Endothelial cell of hepatic sinusoid (primary cell): ENCODE measurements around the gene CITED1.

Source experiments
- in situ Hi-C: cut with HindIII; loops from 2 replicates; pipeline ENCODE4 v1.10.0; 2017; ENCODE audit warnings: low sequenced_read_pairs

CITED1 gene

DNA sequence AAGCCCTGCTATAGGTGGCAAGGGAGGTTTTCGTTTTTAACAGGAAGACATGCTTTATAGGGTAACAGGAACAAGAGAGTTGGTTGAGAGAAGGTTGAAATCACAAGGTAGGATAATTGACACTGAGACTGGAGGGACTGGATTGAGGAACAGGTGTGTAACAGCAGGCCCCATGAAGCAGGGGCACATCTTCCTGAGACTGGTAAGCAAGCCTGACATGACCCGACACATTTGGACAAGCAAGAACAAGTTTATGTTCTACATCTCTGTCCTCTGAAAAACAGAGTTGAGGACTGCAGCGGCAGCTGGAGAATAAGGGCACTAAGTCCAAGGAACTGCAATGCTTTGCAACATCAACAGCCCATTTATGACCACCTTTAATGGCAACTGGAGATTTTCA is 33.9 kb downstream of the CITED1 start:
- in situ Hi-C loops = no loop called here

DNA sequence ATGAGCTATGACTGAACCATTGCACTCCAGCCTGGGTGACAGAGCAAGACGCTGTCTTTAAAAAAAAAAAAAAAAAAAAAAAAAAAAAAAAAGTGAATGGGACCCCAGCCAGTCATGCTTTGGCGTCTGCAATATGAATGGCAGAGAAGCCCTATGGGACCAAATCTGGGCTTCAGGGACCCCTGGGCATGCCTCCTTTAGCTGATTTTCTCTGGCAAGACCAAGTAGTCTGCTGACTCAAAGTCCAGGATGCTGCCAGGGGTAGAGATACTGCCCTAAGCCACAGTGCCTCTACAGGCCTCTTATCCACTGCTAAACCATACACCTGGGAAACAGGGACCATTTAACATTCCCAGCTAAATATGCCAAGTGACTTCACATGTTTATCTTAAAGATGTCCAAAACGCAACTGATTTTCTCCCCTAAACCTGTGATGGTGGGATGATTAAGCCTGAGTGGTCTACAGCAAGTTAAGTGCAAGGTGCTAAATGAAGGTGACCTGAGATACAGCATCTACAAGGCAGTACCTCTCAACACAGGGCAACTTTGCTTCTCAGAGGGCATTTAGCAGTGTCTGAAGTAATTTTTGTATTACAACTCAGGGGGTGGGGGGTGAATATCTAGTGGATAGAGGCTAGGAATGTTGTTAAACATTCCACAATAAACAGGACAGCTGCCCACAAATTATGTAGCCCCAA is 34.5 kb downstream of the CITED1 start:
- in situ Hi-C loops = no loop called here

DNA sequence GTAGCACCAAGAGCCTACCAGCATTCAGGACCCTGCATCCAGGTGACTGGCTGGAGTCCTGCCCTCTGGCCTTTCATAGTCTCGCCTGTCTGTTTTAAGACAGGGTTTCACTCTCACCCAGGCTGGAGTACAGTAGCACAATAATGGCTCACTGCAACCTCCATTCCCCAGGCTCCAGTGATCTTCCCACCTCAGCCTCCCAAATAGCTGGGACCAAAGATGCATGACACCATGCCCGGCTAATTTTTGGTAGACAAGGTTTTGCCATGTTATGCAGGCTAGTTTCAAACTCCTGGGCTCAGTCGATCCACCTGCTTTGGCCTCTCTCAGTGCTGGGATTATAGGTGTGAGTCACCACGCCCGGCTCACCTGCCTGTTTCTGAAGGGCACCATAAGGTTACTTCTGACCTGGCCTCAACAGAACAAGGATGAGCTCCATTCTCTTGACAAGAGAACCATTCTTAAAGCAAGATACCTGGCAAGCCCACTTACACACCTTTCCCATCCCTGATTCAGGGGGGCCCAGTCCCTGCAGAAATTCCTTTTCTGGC is 35.3 kb downstream of the CITED1 start:
- in situ Hi-C loops = no loop called here

DNA sequence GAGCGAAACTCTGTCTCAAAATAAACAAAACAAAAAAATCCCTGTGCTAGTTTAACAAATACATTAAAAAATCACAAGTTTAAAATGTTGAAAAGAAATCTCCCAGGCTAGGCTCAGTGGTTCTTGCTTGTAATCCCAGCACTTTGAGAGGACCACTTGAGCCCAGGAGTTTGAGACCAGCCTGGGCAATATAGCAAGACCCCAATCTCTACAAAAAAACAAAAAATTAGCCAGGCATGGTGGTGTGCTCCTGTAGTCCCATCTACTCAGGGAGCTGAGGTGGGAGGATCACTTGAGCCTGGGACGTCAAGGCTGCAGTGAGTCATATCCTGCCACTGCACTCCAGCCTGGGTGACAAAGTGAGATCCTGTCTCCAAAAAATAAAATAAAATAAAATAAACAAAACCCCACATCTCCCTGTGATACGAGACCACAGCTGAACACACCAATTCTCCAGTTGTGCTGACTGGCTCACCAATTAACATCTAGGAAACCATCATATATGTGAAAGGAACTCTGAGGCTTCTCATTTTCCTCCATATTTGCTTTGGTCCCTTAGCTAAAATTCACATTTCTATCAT is 36.0 kb downstream of the CITED1 start:
- in situ Hi-C loops = no loop called here

DNA sequence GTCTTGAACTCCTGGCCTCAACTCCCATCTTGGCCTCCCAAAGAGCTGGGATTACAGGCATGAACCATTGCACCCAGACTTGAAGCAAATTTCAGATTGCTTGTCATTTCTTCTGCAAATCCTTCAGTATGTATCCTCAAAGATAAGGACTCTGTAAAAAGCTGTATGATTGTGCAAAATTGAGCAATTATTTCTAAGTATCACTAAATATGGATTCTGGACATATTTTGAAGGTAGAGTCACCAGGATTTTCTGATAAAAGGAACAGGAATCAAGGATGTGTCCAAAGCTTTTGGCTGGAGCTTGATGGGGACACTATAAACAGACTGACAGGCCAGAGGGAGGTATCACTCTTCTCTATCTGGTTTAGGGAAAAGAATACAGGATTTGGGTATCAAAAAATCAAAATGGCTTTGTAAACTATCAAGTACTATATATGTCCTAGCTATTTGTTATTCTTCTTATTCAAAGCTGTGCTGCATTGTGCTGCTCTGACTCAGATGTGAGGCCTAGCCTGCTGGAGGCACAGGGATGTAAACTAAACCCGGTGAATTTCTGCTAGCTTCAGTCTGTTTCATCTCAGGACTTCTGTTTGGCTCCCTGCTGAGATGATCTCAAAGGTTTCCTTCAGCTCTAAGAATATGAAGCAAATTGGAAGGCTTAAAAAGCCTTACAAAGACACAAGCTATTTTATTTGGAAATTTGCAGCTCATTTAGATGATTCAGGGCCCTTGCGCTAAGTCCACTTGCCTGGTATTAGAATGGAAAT is 36.9 kb downstream of the CITED1 start:
- in situ Hi-C loops = no loop called here

DNA sequence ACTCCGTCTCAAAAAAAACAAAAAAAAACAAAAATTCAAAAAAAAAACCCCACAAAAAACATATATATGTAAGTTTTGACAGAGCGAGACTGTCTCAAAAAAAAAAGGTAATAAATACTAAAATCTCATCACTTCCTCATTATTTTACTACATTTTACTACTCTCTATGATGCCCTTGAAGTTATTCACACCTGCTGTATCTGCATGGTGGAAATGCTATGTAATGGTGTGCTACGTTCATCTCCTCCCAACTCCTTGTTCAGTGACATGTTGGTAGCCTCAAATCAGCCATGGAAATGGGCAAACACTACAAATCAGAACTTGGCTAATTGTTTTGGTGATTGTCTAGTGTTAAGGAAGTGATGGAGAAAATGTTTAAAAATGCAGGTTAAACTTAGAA is 40.5 kb downstream of the CITED1 start:
- in situ Hi-C loops = no loop called here

DNA sequence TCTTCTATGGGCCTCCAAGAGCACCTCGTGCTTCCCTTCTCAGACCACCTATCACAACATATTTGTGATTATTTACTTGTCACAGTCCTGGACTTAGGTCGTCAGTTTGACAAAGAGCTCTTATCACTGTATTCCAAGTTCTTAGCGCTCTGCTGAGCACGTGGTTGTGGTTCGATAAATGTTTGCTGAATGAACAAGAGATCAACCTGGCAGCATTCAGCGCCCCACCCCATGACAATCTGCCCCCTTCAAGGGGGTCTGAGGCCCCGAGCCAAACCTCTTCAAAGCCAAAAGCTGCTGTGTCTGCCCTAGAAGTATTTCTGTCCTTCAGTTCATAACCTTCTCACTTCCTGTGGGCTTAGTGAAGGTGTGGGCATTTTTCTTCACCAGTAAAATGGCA is 43.6 kb downstream of the CITED1 start:
- in situ Hi-C loops = no loop called here

DNA sequence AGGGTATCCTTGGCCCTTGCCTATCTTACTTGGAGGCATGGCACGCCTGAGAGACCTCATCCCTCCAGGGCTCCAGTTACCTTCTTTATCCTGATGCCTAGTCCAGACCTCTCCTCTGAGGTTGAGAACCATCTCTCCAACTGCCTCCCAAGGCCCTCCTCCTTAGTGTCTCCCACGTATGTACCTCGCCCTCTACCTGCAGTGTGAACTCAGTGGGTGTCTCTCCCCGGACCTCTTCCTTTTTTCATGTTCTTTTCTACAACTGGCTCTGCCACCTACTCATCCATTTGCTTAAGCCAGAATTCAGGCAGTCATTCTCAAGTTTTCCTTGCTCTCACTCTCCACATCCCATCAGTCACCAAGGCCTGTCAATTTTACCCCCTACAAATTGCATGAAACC is 45.3 kb downstream of the CITED1 start:
- in situ Hi-C loops = no loop called here

DNA sequence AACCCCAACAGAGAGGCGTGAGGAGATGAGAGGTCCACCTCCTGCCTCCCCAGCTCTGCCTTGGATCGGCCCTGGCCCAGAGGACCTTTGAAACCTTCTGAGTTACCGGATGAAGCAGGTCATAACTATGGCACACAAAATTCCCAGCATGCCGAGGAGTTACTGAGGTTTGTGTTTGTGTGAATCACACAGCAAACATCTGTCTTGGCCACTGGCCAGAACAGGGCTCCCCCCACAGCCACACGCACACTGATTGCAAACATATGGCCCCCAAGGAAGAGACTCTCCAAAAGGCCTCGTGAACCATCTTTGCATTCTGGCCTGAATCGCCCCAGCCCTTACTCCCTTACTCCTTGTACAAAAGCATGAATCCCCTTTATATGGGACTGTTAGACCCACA is 47.5 kb downstream of the CITED1 start:
- in situ Hi-C loops = no loop called here

DNA sequence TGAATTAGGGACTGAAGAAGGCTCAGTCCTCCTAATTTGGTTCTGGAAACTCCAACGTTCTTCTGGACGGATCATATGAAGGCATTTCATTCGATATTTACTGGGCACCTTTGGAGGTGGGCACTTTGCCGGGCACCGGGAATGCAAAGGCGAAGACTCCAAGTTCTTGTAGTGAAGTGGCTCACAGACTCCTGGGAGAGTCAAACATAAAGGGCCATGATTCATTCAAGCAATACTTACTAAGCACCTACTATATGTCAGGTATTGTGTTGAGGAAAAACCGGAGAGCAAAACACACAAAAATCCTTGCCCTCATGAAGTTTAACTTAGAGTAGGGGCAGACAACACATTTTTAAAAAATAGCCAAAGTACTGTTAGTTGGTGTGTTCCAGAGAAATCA is 49.9 kb downstream of the CITED1 start:
- in situ Hi-C loops = no loop called here

DNA sequence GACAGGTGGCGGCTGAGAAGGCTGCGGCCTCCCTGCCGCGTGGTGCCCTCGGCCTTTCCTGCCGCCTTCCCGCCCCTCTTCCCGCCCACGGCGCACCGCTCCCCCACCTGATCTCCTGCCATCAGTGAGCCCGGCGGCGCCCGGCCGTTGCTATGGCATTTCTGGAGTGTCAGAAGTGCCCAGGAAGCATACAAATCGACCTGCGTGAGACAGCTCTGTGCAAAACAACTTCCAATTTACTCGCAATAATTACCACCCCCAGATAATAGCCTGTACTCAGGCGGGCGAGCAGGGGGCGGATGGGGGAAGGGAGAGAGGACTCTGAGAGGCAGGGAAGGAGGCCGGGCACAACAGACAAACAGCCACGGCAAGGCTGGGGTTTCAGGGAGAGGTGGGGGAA is 50.3 kb downstream of the CITED1 start:
- in situ Hi-C loops = no loop called here

DNA sequence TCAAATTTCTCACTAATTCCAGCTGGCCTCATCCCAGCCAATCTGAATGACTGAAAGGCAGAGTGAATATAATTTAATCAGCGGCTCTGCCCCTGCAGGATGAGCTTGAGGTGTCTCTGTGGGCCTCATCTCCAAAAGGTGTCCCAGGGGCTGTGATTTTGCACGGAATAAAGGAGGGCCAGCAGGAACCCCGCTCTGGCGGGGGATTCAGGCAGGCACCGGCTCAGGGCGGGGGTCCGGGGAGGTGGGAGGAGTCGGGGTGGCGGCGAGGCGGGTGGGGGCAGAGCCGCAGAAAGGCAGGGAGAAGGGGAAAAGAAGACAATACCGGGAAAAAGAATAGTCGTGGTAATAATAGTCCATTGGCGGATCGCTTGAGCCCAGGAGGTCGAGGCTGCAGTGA is 50.9 kb downstream of the CITED1 start:
- in situ Hi-C loops = no loop called here

DNA sequence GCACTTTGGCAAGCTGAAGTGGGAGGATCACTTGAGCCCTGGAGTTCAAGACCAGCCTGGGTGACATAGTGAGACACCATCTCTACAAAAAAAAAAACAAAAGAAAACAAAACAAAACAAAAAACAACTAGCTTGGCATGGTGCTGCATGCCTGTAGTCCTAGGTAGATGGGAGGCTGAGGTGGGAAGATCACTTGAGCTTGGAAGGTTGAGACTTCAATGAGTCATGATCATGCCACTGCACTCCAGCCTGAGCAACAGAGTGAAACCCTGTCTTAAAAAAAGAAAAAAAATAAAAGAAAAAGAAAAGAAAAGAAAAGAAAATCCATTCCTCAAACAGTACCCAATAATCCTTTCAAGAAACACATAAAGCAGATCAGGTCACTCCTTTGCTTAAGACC is 52.0 kb downstream of the CITED1 start:
- in situ Hi-C loops = no loop called here
